OCI-LY3 (cell line): ENCODE results near the gene RAD51B.
"Not testable (repeated sequence)": the region's sequence is repeated elsewhere in the genome, so short reads cannot be mapped to it uniquely, and the experiment has no call there.

Experiments
- EZH2phosphoT487 ChIP-seq: fragments of 200-600 bp; shearing (Covaris generic); IDR thresholded peaks from 2 replicates; pipeline ENCODE4 v1.6.1; 2018; ENCODE audit warnings: antibody characterized with exemption, mixed run types, low read depth
- TF ChIP-seq, protein P1 (sequence below): fragments of 200-600, 300-600 bp; sonication (generic); IDR thresholded peaks from 2 replicates; pipeline ENCODE4 v1.5.1; 2014; ENCODE audit warnings: antibody characterized with exemption, low read length, low read depth

DNA sequence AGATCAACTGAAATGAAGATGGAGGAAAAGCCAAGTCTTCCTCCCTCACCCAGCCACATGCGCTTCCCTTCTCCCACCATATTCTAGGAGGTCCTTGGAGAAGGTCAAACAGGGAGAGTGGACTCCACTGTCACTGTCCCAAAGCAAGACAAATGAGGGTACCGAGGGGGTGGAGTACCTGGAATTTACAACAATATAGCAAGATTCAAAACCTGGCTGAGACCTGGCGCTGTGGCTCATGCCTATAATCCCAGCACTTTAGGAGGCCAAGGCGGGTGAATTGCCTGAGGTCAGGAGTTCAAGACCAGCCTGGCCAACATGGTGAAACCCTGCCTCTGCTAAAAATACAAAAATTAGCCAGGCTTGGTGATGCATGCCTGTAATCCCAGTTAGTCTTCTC, 944.3 kb downstream of the RAD51B start:
- TF ChIP-seq, protein P1, sequence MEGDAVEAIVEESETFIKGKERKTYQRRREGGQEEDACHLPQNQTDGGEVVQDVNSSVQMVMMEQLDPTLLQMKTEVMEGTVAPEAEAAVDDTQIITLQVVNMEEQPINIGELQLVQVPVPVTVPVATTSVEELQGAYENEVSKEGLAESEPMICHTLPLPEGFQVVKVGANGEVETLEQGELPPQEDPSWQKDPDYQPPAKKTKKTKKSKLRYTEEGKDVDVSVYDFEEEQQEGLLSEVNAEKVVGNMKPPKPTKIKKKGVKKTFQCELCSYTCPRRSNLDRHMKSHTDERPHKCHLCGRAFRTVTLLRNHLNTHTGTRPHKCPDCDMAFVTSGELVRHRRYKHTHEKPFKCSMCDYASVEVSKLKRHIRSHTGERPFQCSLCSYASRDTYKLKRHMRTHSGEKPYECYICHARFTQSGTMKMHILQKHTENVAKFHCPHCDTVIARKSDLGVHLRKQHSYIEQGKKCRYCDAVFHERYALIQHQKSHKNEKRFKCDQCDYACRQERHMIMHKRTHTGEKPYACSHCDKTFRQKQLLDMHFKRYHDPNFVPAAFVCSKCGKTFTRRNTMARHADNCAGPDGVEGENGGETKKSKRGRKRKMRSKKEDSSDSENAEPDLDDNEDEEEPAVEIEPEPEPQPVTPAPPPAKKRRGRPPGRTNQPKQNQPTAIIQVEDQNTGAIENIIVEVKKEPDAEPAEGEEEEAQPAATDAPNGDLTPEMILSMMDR, result not testable (repeated sequence)
- TF ChIP-seq EZH2phosphoT487, result not testable (repeated sequence)
